ENCODE results near the gene GDPD1.
"Not testable (repeated sequence)": the region's sequence is repeated elsewhere in the genome, so short reads cannot be mapped to it uniquely, and the experiment has no call there.

The GDPD1 gene

GRCh38 chr17:59311051-59311468 lies 90.7 kb downstream of the GDPD1 start:
- FAIRE-seq (peak; percentile 84), DNase-seq (ENCODE audit: insufficient read length, low spot score) (peak; percentile 43)

GRCh38 chr17:59311521-59311920 lies 91.2 kb downstream of the GDPD1 start:
- not testable (repeated sequence) for FAIRE-seq; DNase-seq (ENCODE audit: insufficient read length, low spot score)

GRCh38 chr17:59315866-59316265 lies 95.6 kb downstream of the GDPD1 start:
- FAIRE-seq (no peak), DNase-seq (ENCODE audit: insufficient read length, low spot score) (no peak)

Data from GM19239 (cell line).